Measurements from ENCODE around the gene MDM1.

- TF ChIP-seq, protein P1, sequence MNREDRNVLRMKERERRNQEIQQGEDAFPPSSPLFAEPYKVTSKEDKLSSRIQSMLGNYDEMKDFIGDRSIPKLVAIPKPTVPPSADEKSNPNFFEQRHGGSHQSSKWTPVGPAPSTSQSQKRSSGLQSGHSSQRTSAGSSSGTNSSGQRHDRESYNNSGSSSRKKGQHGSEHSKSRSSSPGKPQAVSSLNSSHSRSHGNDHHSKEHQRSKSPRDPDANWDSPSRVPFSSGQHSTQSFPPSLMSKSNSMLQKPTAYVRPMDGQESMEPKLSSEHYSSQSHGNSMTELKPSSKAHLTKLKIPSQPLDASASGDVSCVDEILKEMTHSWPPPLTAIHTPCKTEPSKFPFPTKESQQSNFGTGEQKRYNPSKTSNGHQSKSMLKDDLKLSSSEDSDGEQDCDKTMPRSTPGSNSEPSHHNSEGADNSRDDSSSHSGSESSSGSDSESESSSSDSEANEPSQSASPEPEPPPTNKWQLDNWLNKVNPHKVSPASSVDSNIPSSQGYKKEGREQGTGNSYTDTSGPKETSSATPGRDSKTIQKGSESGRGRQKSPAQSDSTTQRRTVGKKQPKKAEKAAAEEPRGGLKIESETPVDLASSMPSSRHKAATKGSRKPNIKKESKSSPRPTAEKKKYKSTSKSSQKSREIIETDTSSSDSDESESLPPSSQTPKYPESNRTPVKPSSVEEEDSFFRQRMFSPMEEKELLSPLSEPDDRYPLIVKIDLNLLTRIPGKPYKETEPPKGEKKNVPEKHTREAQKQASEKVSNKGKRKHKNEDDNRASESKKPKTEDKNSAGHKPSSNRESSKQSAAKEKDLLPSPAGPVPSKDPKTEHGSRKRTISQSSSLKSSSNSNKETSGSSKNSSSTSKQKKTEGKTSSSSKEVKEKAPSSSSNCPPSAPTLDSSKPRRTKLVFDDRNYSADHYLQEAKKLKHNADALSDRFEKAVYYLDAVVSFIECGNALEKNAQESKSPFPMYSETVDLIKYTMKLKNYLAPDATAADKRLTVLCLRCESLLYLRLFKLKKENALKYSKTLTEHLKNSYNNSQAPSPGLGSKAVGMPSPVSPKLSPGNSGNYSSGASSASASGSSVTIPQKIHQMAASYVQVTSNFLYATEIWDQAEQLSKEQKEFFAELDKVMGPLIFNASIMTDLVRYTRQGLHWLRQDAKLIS (CRISPR knock-in tag; IDR thresholded peaks at IDR 0.05), result no peak
- TF ChIP-seq ZNF552 (CRISPR knock-in tag; IDR thresholded peaks at IDR 0.05; ENCODE audit: borderline replicate concordance), result no peak
- TF ChIP-seq ZNF143 (CRISPR knock-in tag; IDR thresholded peaks at IDR 0.05), result no peak
- no peak for TF ChIP-seq ELF1 (CRISPR knock-in tag; IDR thresholded peaks at IDR 0.05)
- TF ChIP-seq TBP (CRISPR knock-in tag; IDR thresholded peaks at IDR 0.05), result no peak
Measured at GRCh38 chr12:68345763-68346162, 13.6 kb upstream of the MDM1 start.
